Measurements from ENCODE around the gene ANKRD23.
"Not testable (repeated sequence)": the region's sequence is repeated elsewhere in the genome, so short reads cannot be mapped to it uniquely, and the experiment has no call there.

ANKRD23 gene

GRCh38 chr2:96811917-96812316, 31.9 kb downstream of the ANKRD23 start:
- DNase-seq = no peak

DNA sequence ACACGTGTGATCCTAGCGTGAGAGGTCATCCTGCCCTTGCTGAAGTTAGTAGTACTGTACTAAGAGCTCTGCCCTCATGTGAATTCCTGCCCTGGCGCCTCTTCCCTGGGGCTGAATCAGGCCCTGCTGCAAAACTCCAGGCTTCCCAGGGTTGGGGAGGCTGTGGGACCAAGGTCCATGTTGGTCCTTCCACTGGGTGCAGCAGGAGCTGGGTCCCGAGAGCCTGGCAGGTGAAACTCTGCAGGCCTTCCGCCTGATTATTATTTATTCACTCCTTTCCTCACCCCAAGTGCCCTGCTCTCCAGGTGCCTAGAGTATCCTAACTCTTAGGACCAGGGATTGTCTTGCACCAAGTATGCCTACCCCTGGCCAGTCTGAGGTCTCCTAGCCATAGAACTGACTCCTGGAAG, 33.0 kb downstream of the ANKRD23 start:
- no peak for DNase-seq

- DNase-seq = no peak
Observed at GRCh38 chr2:96809951-96810782, 33.7 kb downstream of the ANKRD23 start.

DNA sequence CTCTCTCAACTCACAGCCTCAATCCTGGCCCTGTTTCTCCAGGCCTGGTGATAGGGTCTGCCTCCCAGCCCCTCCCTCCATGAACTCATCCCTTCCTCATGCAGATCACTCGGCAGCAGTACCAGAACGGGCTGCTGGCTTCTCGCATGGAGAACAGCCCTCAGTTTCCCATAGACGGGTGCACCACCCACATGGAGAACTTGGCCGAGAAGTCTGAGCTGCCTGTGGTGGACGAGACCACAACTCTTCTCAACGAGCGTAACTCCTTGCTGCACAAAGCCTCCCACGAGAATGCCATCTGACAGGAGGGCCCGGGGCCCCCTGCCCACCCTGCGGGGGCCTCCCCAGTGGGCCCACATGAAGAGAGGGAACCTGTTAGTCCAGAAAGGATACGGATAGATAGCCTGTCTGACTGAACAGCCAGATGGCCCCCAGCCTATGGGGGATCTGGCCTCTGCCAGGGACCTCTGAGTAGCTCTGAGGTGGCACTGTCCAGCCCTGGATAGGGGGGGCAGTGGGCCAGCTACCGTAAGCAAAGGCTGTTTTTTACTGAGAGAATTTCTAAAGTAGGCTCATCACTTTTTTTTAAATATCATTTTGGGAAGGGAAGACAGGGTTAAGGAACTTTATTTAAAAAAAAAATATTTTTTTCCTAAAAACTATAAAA, 34.5 kb downstream of the ANKRD23 start:
- DNase-seq = no peak

DNA sequence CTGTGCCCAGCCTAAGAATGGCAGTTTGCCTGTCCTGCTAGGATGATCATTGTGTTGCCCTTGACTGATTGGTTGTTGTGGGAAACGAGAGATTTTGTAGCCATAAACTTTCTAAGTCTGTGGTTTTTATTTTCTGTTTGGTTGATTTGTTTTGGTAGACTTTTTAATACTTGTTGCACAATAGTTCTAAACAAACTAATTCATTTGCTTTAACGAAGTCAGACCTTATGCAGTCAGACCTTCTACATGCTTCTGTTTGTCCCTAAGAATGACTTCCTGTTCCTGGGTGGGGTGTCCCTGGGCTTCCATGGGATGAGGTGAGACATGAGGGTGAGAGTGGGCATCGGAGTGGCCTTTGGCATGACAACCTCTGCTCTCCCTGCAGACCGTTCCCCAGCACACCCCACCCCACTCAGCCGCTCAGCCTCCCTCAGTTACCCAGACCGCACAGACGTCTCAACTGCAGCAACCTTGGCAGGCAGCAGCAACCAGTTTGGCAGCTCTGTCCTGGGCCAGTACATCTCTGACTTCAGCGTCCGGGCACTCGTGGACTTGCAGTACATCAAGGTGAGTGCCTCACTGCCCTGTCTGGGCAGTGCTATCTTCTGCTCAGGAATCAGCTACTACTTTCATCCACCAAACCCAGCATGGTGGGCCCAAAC, 35.5 kb downstream of the ANKRD23 start:
- no peak for DNase-seq

GRCh38 chr2:96807127-96807471, 36.7 kb downstream of the ANKRD23 start:
- DNase-seq = no peak

DNA sequence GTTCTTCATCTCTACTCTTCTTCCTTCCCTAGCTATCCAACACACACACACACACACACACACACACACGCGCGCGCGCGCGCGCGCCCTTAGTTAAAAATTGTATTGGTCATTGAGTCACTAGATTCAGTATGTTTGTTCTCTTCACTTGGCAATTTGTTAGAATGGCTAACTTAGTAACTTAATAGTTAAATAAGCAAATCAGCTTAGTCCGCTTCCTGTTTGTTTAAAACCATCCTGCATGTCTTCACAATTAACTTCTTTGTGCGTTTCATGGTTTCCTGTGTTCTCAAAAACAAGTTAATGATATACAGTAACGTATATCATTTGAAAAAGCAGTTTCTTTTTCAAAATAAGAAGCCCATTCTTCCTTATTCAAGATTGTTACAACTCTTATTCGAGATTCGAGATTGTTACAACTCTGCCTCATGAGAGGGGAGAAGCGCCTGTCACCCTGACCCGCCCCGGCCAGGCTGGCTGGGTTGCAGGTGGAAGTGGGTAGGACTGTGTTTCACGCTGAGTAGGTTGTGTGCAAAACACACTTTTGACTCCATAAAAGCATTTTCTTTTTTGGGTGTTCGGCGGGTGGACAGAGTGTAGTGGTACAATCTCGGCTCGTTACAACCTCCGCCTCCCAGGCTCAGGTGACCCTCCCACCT, 37.2 kb downstream of the ANKRD23 start:
- no peak for DNase-seq

- not testable (repeated sequence) for DNase-seq
Observed at GRCh38 chr2:96805946-96806345, 37.9 kb downstream of the ANKRD23 start.

DNA sequence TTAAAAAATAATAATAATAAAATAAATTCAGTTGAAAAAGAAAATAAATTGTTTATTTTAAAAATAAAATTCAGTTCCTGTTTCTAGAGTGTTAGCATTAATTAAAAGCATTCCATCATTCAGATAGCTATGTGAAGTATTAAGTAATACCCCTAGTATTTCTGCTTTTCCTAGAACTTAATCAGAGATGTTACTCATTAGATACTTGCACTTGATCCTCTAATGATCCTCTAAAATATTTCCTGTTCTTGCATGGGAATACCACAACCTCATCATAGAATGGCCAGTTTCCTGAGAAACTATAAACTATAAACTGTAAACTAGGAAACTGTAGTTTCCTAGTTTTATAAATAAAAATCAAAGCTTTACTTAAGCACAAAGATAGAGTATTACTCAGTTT, 38.8 kb downstream of the ANKRD23 start:
- no peak for DNase-seq

DNA sequence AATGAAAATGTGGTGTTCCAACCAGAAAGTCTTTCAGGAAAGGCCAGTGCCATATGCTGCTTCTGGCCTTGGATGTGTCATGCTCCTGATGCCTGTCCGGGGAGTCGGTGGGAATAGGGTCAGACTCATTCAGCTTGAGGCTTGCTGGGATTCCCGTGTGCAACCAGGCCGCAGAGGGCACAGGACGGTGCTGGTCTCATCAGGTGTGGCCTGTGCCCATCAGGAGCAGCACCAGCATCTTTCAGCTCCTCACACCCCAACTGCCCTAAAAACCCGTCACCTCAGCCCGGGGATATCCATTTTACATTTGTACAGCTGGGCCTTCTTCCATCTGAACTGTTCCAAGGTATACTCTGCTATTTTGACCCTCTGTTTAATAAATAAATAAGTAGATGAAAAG, 41.1 kb downstream of the ANKRD23 start:
- no peak for DNase-seq

- no peak for DNase-seq
Observed at GRCh38 chr2:96801786-96802595, 41.8 kb downstream of the ANKRD23 start.

GRCh38 chr2:96801005-96801785, 42.6 kb downstream of the ANKRD23 start:
- DNase-seq = no peak

DNA sequence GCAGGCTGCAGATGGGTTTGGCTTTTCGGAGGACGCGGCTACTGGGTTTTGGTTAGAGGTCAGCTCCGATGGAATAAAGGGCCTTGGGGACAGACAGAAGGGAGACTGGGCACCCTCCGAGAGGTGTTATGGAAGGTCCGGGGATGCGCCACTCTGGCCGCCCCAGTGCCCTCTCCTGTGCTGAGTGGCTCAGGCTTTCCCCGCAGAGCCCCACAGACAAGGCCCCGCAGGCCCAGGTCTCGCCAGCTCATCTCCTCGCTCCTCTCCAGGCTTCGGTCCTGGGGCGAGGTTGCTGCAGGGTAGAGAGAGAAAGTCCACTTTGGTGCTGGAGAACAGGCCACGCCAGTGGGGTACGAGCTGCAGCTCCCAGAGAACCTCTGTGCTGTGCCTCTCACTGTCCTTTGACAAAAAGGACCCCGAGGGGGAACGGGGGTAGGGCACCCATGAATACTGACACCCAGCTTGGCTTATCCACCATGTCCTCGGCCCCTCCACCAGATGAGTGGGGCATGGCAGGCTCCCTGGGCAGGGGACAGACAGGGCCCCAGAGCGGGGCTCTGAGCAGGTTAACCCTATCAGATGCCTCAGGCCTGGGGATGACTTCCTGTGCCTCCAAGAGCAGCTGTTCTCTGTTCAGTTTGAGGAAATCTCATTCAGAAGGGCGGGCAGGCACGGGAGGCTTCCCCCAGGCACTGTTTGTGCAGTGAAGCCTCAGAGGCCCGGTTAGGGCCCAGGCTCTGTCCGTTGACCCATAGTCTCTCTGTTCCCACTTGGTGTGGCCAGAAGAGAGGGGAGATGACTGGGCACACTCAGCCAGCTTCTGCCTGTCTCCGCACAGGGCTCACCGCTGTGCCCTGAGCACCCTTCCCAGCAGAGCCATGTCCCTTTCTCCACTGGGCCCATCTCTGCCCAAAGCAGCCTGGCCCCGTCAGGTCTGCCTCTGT, 43.5 kb downstream of the ANKRD23 start:
- DNase-seq = no peak

DNA sequence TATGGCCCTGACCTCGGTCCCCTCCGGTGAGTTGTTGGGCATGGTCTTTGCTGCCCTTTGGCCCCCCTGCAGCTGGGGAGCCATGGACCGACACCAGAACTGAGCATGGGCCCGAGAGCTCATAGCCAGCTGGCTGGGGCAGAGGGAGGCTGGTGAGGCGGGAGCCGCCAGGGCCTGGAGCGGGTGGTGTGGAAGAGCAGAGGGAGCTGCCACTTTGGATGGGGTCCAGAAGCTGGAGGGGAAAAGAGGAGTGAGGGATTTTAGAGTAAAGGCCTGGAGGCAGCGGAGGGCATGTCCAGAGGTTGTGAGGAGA, 44.2 kb downstream of the ANKRD23 start:
- DNase-seq = peak; percentile 6

- no peak for DNase-seq
Observed at GRCh38 chr2:96798733-96799622, 44.8 kb downstream of the ANKRD23 start.

DNA sequence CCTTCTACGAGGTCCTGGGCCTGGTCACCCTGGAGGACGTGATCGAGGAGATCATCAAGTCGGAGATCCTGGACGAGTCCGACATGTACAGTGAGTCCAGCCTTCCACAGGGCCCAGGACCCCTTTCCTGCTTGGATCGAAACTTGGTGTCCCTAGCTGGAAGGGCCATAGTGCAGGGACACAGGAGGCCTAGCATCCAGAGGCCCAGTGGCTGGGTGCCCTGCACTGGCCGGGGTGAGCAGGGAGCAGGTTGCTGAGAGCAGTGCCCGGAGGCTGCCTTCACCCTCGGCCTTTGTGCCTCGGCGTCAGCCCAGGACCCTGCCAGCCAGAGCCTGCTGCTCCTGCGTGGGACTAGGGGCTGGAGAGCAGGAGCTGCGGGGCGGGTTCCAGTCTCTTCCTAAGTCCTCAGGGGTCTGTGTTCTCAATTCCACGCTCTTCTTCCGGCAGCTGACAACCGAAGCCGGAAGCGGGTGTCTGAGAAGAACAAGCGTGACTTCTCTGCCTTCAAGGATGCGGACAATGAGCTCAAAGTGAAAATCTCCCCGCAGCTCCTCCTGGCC, 46.7 kb downstream of the ANKRD23 start:
- DNase-seq = no peak

DNA sequence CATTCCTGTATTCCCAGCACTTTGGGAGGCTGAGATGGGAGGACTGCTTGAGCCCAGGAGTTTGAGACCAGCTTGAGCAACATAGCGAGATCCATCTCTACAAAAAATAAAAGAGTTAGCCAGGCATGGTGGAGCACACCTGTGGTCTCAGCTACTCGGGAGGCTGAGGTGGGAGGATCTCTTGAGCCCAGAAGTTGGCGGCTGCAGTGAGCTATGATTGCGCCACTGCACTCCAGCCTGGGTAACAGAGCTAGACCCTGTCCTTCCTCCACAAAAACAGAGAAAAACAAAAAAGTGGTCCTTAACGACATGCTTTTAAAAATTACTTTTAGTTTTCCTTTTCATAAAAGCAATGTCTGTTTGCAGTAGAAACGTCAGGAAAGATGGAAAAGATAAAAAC, 47.3 kb downstream of the ANKRD23 start:
- not testable (repeated sequence) for DNase-seq

DNA sequence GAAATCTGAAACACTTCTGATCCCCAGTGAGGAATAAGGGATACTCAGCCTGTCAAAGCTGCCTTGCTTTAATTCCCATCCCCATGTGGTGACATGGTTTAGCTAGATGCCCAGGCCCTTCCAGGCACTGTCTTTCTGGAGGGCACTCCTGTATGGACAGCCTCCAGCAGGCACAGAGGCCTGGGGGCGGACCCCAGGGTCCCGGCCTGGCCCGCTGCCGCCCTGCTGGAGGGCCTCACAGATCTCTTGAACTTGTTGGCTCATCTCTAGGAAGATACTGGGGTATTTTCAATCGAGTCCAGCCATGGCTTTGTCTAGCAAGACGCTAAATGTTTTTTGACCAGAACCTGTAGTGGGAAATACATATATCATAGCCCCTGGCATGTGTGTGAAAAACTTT, 48.7 kb downstream of the ANKRD23 start:
- no peak for DNase-seq
